Measurements from ENCODE around the gene IQSEC1.
A peak's percentile ranks its signal among the peaks of the same experiment; 100 is the strongest.

IQSEC1 gene

GRCh38 chr3:12966847-12967605 is 106.2 kb downstream of the IQSEC1 start:
- no peak for DNase-seq (ENCODE audit: low read depth)
- peak overlapping the region; percentile 67 for H3K4me3 ChIP-seq (ENCODE audit: low read depth, low read length)

- peak overlapping the region; percentile 67 for H3K4me3 ChIP-seq (ENCODE audit: low read depth, low read length)
- no peak for DNase-seq (ENCODE audit: low read depth)
These were observed 107.0 kb downstream of the IQSEC1 start for GRCh38 chr3:12965999-12966846.

DNA sequence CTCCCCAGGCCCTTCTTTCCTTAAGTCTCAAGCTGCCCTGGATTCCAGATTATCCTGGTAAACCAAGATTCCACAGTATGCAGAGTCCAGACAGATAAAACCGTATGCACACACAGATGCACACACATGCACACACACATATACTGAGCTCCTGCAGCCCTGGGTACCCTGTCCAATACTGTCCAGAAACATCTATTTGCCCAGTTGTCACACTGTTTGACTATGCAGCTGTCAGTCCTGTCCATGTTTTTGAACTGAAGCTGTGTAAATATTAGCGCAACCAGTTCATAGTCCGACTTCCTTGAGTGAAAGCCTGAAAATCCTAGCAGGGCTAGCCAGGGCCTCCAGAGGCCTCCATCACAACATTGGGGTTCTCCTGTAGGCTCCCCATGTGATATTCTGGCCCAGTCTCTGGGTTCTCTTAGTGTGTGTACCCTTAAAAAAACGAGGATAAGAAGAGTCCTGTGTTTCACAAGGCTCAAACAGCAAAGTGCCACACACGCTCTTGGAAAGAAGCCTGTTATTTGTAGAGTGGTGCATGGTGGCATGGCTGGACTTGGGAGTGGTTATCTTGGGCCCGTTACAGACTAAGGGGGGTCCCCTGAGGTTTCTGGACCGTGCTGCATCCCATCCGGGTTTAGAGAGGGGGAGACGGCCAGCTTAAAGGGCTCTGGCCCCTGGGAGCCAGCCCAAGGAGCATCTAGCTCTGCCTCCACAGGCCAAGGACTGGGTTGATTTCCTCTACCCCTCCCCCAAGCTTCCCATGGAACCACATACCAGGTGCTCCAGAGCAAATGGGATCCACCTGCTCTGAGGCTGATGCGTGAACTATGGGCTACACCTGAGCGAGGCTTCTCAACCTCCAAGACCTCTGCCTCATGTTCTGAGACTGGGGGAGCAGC is 108.3 kb downstream of the IQSEC1 start:
- H3K4me3 ChIP-seq (ENCODE audit: low read depth, low read length): no peak overlapping the region
- DNase-seq (ENCODE audit: low read depth): no peak

DNA sequence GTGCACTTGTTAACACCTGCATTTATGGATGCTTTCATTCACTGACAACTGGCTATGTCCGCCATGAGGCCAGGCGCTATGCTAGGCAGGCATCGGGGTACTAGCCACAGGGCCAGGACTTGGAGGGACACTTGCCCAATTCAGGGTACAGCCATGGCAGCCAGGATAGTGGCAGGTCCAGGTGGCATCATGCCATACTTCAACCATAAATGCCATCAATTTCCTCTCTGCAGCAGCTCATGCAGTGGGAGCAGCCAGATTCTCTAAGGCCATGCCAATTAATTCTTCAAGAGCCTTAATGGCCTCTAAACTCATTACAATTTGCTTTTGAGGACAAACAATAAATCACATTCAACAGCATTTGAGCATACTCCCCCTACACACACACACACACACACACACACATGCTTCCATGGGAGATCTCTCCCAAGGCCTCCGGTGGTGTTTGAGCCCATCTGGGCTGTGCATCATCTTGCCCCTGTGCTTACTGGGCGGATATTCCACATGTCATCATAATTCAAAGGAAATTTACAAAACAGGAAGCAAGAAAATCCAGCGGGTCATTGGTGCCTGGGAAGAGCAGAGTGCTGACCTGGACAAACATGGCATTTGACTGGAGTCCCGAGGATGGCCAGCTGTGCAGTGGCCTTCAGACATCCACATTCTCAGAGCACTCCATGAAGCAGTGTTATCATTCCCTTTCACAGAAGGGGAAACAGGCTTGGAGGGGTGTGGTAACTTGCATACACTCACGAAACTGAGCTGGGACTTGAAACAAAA is 109.1 kb downstream of the IQSEC1 start:
- no peak for DNase-seq (ENCODE audit: low read depth)
- no peak overlapping the region for H3K4me3 ChIP-seq (ENCODE audit: low read depth, low read length)

- no peak overlapping the region for H3K4me3 ChIP-seq (ENCODE audit: low read depth, low read length)
- no peak for DNase-seq (ENCODE audit: low read depth)
These were observed 109.9 kb downstream of the IQSEC1 start for GRCh38 chr3:12963231-12963896.

GRCh38 chr3:12962292-12962691 is 110.9 kb downstream of the IQSEC1 start:
- H3K4me3 ChIP-seq (ENCODE audit: low read depth, low read length): no peak overlapping the region
- DNase-seq (ENCODE audit: low read depth): no peak

DNA sequence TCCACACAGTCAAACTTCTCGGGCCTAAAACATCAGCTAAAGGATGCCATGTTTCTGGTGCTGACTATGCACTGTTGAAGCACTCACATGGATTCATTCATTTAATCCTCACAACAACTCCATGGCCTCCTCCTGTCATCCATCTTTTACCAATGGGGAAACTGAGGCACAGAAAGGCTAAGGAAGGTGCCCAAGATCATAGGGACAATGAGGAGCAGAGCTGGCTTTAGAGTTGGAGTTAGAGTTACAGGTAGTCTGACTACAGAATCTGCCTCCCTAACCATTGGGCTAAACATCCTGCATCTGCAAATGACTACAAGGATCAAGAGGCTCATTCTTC is 111.6 kb downstream of the IQSEC1 start:
- DNase-seq (ENCODE audit: low read depth): no peak
- H3K4me3 ChIP-seq (ENCODE audit: low read depth, low read length): no peak overlapping the region

DNA sequence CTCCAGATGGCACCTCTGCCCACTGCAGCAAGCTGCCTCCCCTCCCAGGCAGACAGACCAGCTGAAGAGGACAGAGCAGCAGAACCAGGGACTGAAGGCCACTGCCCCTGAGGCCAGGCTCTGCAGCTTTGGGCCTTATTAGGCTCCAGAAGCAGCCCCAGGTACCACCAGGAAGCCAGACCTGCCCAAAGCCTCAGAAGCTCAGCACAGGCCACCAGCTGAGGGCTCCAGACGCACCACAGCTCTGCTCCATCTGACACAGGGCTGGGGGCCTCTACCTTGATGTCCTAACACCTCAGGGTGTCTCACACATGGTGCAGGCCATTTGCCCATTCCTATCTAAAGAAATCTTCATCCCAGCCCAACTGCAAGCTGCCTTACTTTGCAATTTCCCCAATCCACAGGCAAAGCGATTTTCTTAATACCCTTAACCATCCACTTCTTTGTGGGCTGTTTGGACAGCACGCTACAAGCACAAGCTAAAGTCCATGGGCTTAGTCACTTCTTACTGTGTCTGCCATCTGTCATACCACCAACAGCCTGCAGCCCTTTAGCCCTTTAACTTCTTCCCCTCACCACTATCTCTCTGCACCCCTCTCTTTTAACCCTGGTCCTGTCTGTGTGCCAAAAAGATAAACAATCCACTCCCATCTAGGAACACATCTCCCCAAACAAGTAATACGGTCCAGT is 112.1 kb downstream of the IQSEC1 start:
- no peak for DNase-seq (ENCODE audit: low read depth)
- H3K4me3 ChIP-seq (ENCODE audit: low read depth, low read length): no peak overlapping the region

- no peak overlapping the region for H3K4me3 ChIP-seq (ENCODE audit: low read depth, low read length)
- DNase-seq (ENCODE audit: low read depth): no peak
These were observed 112.7 kb downstream of the IQSEC1 start for GRCh38 chr3:12960497-12960896.

GRCh38 chr3:12959838-12960378 is 113.3 kb downstream of the IQSEC1 start:
- no peak overlapping the region for H3K4me3 ChIP-seq (ENCODE audit: low read depth, low read length)
- DNase-seq (ENCODE audit: low read depth): no peak

DNA sequence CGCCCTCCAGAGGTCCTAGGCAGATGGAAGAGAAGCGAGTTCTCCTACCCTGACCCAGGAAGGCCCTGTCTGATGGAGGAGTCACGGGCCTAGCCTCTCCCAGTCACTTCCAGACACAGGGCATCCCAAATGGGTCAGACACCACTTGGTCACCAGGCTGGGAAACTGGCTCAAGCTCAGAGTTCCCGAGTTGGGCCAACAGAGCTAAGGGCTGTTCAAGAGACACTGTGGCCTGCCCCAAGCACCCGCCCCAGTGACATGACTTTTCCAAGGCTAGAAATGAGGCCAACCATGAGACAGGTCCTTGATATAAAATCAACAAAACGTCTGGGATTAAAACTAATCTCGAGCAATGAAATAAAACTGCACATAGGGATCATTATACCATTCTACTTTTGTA is 113.8 kb downstream of the IQSEC1 start:
- DNase-seq (ENCODE audit: low read depth): no peak
- no peak overlapping the region for H3K4me3 ChIP-seq (ENCODE audit: low read depth, low read length)

DNA sequence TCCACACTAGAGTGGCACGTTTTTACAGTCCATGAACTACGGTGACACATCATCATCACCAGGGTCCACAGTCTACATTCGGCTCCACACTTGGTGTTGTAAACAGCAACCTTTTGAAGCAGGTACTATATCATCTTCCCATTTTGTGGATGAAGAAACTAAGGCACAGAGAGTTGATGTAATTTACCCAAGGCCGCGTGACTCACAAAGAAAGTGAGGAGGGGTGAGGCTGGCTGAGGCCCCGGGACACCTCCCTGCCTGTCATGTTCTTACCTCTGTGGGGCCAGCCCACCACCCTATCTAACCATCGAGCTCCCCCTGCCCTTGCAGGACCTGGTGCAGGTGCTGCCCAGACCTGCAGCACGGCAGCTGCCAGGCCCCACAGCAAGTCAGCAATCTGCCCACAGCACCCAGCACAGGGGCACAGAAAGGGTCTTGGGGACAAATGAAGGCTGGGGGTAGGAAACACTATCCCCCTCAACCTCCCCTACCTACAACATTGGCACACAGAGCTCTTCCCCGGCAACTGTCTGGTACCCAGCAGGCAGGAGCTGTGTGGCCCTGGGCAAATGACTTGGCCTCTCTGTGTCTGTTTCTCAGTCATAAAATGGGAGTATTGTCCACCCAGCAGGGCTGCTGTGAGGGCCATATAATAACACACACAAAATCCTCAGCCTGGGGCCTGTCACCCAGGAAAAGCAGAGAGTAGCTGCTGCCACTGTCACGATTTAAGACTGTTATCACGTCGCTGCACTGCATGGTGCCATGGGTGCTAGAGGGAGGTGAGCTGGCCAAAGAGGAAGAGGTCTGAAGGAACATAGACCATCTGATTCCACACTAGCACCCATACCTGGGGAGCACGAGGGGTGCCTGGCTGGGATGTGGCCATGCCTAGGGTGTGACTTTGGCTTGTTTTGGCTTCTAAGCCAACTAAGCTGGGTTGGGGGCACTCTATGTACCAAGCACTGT is 115.1 kb downstream of the IQSEC1 start:
- no peak overlapping the region for H3K4me3 ChIP-seq (ENCODE audit: low read depth, low read length)
- DNase-seq (ENCODE audit: low read depth): no peak

DNA sequence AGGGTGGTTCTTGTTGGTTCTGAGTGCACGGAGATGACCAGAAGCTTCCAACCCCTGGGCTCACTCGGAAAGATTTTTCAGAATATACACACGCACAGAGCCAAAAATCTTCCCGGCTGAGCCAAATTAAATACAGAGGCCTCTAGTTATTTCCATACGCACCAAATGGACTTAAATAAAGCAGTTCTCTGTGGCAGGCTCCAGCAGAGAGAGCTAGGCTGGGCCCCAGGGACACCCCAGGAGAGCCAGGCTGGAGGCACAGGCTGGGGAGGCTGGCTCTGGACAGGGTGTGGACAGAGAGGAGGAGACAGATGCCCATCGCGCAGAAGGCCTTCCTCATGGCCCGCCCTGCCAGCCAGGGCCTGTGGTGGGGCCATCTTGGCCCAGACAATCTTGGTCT is 115.9 kb downstream of the IQSEC1 start:
- DNase-seq (ENCODE audit: low read depth): no peak
- H3K4me3 ChIP-seq (ENCODE audit: low read depth, low read length): no peak overlapping the region

GRCh38 chr3:12956316-12956660 is 116.9 kb downstream of the IQSEC1 start:
- no peak overlapping the region for H3K4me3 ChIP-seq (ENCODE audit: low read depth, low read length)
- no peak for DNase-seq (ENCODE audit: low read depth)

- H3K4me3 ChIP-seq (ENCODE audit: low read depth, low read length): no peak overlapping the region
- DNase-seq (ENCODE audit: low read depth): no peak
These were observed 117.4 kb downstream of the IQSEC1 start for GRCh38 chr3:12955651-12956315.

DNA sequence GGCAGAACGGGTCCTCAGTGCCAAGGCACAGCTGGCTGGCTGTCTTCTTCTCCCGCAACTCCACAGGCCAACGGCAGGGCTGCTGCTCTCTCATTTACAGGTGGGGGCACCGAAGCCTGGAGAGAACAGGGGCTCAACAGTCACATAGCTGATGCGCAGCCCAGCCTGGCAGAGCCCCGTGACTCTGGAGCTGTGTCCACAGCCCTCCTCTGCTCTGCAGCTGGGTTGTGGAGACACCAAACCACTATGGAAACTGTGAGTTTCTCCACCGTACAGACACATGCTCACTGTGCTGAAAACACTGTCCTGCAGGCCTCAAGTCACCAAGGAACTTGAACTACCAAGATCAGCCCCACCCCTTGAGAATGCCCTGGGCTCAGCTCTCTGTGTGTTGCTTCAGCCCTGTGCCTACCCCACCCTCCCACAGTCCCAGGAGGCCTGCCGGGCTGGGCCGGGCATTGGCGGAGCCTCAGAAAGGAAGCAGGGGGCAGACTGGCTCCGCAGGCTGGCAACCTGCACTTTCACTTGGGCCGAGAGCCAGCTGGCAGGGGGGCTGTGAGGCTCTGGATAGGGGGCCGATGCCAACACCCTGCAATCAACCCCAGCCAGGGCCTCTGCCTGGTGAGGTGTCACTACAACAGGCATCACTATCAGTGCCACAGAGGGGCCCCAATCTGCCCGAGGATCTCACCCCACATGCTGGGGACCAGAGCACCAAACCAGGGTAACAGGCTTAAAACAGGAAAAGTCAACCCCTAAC is 118.2 kb downstream of the IQSEC1 start:
- H3K4me3 ChIP-seq (ENCODE audit: low read depth, low read length): no peak overlapping the region
- no peak for DNase-seq (ENCODE audit: low read depth)
